Activated CD4-positive, CD25-positive, alpha-beta regulatory T cell (primary cell): ENCODE measurements around the gene PLEKHS1.

ENCODE experiments used
- DNase-seq, 4 experiments: peaks; one replicate each; lab custom pipeline; 2025; lab: John Stamatoyannopoulos, UW

PLEKHS1 gene

GRCh38 chr10:113751181-113751732 is at the start of gene PLEKHS1:
PLEKHS1 (plus strand) TSS chr10:113751682; CDS start chr10:113755278, 3,596 bp downstream.
- DNase-seq: no peak

DNA sequence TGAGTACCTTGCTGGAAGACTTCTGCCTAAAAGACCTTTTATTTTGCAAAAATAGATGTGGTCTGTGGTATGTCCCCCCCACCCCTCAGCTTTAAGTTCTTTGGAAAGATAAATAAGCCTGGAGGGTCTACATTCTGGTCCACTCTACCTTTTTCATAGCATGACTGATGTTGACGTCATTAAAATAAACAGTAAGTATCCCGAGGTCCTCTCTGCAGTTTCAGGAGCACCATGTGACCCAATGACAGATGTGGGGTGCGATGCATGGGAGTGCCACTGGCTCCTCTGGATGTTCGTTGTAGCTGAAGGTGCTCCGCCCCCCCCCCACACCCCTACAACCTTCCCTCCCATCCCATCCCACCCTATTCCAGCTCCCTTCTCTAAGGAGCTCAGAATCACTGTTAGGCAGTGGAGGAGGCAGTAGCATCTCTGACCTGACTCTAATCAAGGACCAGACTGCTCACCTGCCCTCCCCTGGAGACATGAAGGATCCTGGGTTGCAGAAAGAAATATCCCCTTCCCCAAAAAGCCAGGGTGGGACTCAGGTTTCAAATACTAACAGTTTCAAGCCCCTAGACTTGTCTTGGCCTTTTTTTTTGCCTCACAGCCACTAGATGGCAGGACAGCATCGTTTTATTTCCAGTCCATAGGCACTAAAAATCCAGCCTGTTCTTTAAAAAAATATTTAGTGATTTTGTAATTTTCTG is 46.7 kb upstream of the PLEKHS1 start:
- no peak for DNase-seq

DNA sequence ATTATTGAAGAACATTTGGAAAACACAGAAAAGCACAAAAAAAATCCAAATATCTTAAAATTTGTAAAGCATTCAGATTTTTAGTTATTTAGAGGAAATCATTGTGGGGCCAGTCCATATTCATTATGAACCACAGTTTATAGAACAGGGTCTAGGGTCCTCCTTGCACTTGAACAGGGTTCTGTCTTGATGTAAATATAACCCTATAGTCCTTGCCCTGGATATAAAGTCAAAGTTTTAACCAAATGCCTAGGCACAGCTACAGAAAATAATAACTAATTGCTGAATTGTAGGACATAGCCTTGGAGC is 46.2 kb upstream of the PLEKHS1 start:
- no peak for DNase-seq

DNA sequence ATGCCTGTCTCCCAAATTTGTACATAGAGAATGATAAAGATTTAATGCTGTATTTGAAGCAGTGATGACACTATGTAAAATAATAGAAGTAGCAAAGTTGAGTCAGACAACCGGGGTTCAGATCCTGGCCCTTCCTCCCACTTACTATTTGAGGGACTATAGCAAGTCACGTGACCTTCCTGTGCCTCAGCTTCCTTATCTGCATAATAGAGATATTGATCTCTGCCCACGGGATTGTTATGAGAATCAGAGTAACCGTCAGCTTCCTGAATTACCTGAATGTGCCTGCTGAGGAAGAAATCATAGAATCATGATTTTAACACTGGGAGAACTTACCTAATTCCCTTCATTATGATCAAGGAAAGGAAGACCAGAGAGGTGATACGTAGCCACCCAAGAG is 44.9 kb upstream of the PLEKHS1 start:
- no peak for DNase-seq

DNA sequence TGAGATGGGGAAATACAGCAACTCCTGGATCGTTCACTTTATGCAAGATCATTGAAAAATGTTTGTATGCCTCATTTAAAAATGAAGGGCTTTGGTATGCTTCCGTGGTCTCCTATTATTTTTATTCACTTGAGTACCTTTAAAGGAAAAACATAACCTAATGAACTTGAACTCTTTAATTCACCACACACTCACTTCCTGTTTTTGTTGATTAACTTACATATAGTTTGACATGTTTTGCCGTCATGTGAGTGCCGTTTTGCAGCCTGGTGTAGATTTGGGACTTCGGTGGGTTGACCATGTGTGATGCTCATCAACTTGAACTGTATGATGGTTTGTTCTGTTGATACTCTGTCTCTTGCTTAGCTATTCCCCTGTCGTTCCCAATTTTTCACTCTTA is 42.8 kb upstream of the PLEKHS1 start:
- DNase-seq: no peak

- DNase-seq: no peak
Observed at GRCh38 chr10:113709221-113709838, 42.2 kb upstream of the PLEKHS1 start.

DNA sequence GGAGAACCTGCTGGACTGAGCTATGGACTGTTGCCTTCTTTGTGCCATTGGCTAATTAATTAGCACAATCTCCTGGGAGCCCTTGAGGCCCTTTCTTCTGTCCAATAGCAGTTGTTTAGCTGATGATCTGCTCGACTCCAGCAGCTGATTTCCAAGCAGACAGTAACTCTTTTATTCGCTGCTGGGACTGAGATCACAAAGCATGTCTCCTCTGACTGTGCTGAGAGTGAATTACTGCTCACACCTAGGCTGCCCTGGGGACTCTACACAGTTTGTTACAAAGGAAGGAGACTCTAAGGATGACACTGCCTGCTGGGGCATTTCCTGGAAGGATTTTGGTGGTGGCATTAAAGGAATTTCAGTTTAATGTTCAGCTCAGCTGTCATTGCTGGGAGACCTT is 40.3 kb upstream of the PLEKHS1 start:
- no peak for DNase-seq

GRCh38 chr10:113712024-113712423 is 39.5 kb upstream of the PLEKHS1 start:
- DNase-seq: no peak

GRCh38 chr10:113712755-113713639 is 38.5 kb upstream of the PLEKHS1 start:
- no peak for DNase-seq

- DNase-seq: no peak
Observed at GRCh38 chr10:113713640-113713982, 37.9 kb upstream of the PLEKHS1 start.

GRCh38 chr10:113716109-113716910 is 35.2 kb upstream of the PLEKHS1 start:
- DNase-seq: no peak

DNA sequence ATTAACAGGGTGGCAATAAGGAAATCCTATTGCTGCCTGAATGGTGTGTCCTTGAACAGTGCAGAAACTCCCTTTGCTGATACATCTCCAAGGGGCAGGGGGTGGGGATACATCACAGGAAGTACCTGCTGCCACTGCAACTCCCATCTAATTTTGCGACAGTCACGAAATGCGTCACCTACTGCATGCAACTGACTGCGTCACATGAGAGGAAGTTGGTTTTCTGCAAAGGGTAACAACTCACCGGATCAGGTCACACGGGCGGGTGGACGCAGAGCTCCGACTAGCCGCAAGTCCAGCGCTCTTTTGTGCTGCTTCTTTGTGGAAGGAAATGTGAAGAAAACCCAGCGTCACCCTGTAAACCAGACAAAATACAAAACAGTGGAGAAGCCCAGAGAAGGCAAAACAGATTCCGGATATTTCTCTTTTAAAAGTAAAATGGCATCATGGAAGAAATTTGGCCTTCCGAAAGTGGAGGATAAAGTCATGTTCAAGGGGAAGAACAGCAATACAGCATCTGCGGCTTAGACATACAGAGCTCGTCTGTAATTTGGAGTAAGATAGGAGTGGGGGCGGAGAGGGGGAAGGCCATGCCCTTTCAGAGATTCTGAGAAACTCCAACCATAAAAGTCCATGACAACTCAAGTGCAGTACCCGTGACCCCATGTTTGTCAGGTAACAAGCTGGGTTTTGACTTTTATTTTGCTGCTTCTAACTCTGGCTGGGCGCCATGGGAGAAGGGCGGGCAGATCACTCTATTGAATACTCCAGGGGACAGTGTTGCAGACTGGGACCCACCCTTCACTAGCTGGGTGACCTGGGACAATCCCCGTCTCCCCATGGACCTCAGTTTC is 32.3 kb upstream of the PLEKHS1 start:
- peak in 1 of 4 experiments; percentile 1 for DNase-seq

GRCh38 chr10:113720386-113720785 is 31.1 kb upstream of the PLEKHS1 start:
- no peak for DNase-seq

DNA sequence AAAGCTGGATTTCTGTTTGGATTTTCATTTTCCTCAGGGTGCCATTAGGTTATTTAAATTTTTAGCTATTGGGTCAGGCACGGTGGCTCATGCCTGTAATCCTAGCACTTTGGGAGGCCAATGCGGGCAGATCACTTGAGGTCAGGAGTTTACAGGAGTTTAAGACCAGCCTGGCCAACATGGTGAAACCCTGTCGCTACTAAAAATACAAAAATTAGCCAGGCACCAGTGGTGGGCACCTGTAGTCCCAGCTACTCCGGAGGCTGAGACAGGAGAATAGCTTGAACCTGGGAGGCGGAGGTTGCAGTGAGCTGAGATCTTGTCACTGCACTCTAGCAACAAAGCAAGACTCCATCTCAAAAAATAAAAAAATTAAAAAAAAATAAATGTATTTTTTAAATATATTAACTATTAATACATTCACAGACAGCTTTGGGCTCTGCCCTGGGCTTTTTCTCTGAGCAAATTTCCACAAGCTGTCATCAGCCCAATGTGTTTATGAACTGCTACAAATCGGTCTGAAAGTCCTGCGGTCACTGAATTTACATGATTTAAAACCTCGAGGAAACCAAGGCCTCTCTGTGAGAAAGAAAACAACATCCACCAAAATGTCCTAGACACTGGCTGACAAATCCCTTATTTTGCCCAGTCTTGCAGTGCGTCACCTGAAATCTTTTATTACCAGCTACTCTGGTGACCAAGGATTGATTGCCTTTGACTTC is 19.2 kb upstream of the PLEKHS1 start:
- no peak for DNase-seq

DNA sequence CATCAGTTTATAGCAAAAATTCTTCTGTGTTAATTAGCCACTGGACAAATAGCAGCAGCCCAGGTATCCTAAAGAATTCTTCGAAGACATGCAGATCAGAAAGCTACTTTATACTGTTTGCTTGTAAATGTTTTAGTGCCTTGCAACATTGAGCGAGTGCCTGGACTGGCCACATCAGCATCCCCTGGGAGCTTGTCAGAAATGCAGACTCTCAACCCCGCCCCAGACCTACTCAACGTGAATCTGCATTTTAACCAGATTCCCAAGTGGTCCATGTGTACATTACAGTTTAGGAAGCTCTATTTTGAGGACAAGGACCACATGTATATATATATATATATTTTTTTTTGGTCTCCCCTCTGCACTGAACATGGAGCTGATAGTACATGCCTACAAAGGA is 18.5 kb upstream of the PLEKHS1 start:
- no peak for DNase-seq

GRCh38 chr10:113733635-113734034 is 17.8 kb upstream of the PLEKHS1 start:
- no peak for DNase-seq

DNA sequence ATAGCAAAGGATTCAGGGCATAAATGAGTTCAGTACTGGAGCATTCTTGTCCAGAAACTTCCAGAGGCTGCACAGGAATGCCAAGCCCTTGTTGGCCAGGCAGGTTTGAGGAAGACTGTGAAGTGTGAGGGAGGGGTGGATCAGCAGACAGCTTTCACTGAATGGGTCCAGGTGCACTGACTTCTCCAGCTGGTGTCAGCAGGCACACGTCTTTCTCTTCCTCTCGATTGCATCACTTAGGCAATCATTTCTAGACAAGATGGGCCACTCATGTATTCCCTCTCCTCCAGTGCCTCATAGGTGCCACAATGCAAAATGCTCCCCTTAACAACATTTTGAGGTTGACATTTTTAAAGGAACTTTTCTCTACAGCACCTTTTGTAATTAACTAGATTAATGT is 15.6 kb upstream of the PLEKHS1 start:
- DNase-seq: no peak

- no peak for DNase-seq
Observed at GRCh38 chr10:113736576-113736975, 14.9 kb upstream of the PLEKHS1 start.

DNA sequence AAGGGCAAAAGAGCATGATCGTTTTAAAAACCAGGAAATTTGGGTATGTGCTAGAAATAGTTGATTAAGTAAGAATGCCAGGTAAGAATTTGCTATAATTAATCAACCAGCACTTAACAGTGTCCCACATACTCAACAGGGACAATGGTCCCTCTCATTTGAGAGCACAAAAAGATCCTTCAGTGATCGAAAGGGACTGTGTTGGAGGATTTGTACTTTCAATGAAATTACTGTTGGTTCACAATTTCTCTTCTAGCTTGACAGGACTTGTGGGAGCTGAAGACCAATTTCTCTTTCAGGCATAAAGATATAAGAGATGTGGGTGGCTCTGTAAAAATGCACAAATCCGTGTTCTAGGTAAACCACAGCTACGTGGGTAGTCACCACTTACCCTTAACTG is 12.5 kb upstream of the PLEKHS1 start:
- DNase-seq: no peak

- DNase-seq: no peak
Observed at GRCh38 chr10:113739577-113739976, 11.9 kb upstream of the PLEKHS1 start.
